GM12878 (cell line): ENCODE results near the gene RGSL1. TPM values are rescaled to one million over a fixed set of nuclear protein-coding genes. Genes with fewer than 3 reads are reported as not detected.
A peak's percentile ranks its signal among the peaks of the same experiment; 100 is the strongest.

Experiments
- ATF2 ChIP-seq: IDR thresholded peaks from 2 replicates; pipeline ENCODE4 v1.6.1; 2012; ENCODE audit warnings: low read length, inconsistent platforms
- BCL3 ChIP-seq: IDR thresholded peaks from 2 replicates; pipeline ENCODE4 v1.6.1; 2011; ENCODE audit warnings: borderline replicate concordance, low read depth, mild to moderate bottlenecking, moderate library complexity, low read length; ENCODE audit not compliant: insufficient read depth, poor library complexity, severe bottlenecking
- BMI1 ChIP-seq: fragments of 450-650 bp; IDR thresholded peaks from 2 replicates; pipeline ENCODE4 v1.6.1; 2016; ENCODE audit warnings: mild to moderate bottlenecking, moderate library complexity, borderline replicate concordance
- CEBPB ChIP-seq, 2 experiments: fragments of 150-350 bp in 1 of 2; IDR thresholded peaks; 2 replicates each; pipeline ENCODE4 v1.6.1; 2012 to 2014; ENCODE audit warnings: low read depth in 2 of 2, low read length in 2 of 2, borderline replicate concordance in 1 of 2, inconsistent platforms in 1 of 2
- CHD4 ChIP-seq: fragments of 200-600 bp; sonication (generic); IDR thresholded peaks from 2 replicates; pipeline ENCODE4 v1.6.1; 2016; ENCODE audit warnings: mild to moderate bottlenecking
- CTCF ChIP-seq, 3 experiments: IDR thresholded peaks in 2 of 3; conservative IDR thresholded peaks in 1 of 3; 2 replicates each; pipeline ENCODE4 v1.5.1; 2011; ENCODE audit warnings: low read depth in 3 of 3, low read length in 3 of 3, mild to moderate bottlenecking in 3 of 3, control low read depth in 2 of 3, moderate library complexity in 2 of 3, inconsistent platforms in 1 of 3, mixed read lengths in 1 of 3; ENCODE audit not compliant: control insufficient read depth in 2 of 3, insufficient read depth in 1 of 3; ENCODE audit errors: extremely low read depth in 1 of 3
- GATAD2B ChIP-seq: fragments of 450-650 bp; conservative IDR thresholded peaks from 2 replicates; pipeline ENCODE4 v1.6.1; 2017; ENCODE audit warnings: low read depth, mild to moderate bottlenecking, moderate library complexity
- IRF4 ChIP-seq: IDR thresholded peaks from 2 replicates; pipeline ENCODE4 v1.6.1; 2011; ENCODE audit warnings: low read depth, low read length
- JUND ChIP-seq: IDR thresholded peaks from 2 replicates; pipeline ENCODE4 v1.6.1; 2012; ENCODE audit warnings: low read depth, mild to moderate bottlenecking, low read length, improper control_type of control experiment, moderate library complexity
- KDM1A ChIP-seq: fragments of 200-600 bp; sonication (generic); IDR thresholded peaks from 2 replicates; pipeline ENCODE4 v1.6.1; 2016; ENCODE audit warnings: borderline replicate concordance
- MLLT1 ChIP-seq: fragments of 450-650 bp; IDR thresholded peaks from 2 replicates; pipeline ENCODE4 v1.6.1; 2016; ENCODE audit warnings: mild to moderate bottlenecking
- NFYB ChIP-seq: IDR thresholded peaks from 2 replicates; pipeline ENCODE4 v1.6.1; 2011; ENCODE audit warnings: low read depth, mild to moderate bottlenecking, low read length, improper control_type of control experiment, moderate library complexity; ENCODE audit not compliant: insufficient read depth
- PKNOX1 ChIP-seq: fragments of 450-650 bp; IDR thresholded peaks from 2 replicates; pipeline ENCODE4 v1.6.1; 2016; ENCODE audit warnings: mild to moderate bottlenecking
- REST ChIP-seq: IDR thresholded peaks from 2 replicates; pipeline ENCODE4 v1.6.1; 2012; ENCODE audit warnings: mild to moderate bottlenecking, low read depth, low read length
- RFX5 ChIP-seq: IDR thresholded peaks from 2 replicates; pipeline ENCODE4 v1.6.1; 2011; ENCODE audit warnings: low read depth, low read length, improper control_type of control experiment
- SUZ12 ChIP-seq: fragments of 200-600 bp; sonication (generic); IDR thresholded peaks from one replicate; pipeline ENCODE4 v1.6.1; 2018; ENCODE audit warnings: antibody characterized with exemption, mild to moderate bottlenecking; ENCODE audit not compliant: unreplicated experiment
- TCF3 ChIP-seq: IDR thresholded peaks from 2 replicates; pipeline ENCODE4 v1.6.1; 2012; ENCODE audit warnings: low read depth, mild to moderate bottlenecking, low read length, borderline replicate concordance; ENCODE audit not compliant: insufficient read depth
- YY1 ChIP-seq: IDR thresholded peaks from 2 replicates; pipeline ENCODE4 v1.6.1; 2011; ENCODE audit warnings: low read depth, mild to moderate bottlenecking, low read length
- ZNF217 ChIP-seq: fragments of 450-650 bp; IDR thresholded peaks from 2 replicates; pipeline ENCODE4 v1.6.1; 2017; ENCODE audit warnings: antibody characterized with exemption, mild to moderate bottlenecking
- polyA plus RNA-seq, 11 experiments: library from polyadenylated mRNA; depleted of rRNA in 4 of 11; unstranded in 6 of 11; stranded (reverse) in 5 of 11; fragments of >200 nt; fragmentation: Nextera tagmentation in 4 of 11; fragmentation: Illumina TruSeq in 1 of 11; extraction: Ambion mirVana in 4 of 11; extraction: Trizol in 1 of 11; gene quantifications; 1 replicate in 1 of 11; 2 replicates in 10 of 11; pipeline versions ENCODE4 v1.2.1 to v1.2.3, GENCODE V29; 2011 to 2016; ENCODE audit warnings: inconsistent platforms in 2 of 11, missing spikeins in 2 of 11, low read depth in 1 of 11
- total RNA-seq, 4 experiments: library from RNA; depleted of rRNA in 3 of 4; stranded (reverse); fragments of >200 nt in 3 of 4; fragmentation: Illumina TruSeq in 1 of 4; extraction: Trizol in 1 of 4; gene quantifications; 2 replicates each; pipeline versions ENCODE4 v1.2.1 to v1.2.3, GENCODE V29; 2013 to 2021

RGSL1 gene
- total and polyA plus RNA-seq, 10 of the 15 experiments (the other 5 are each of a cell fraction or from before 2014, with no cell fraction given) = 0.05 to 0.28 (median 0.27) TPM; not detected in 5

GRCh38 chr1:182601416-182601786 is 151.5 kb downstream of the RGSL1 start (continued):
- no peak for TF ChIP-seq SUZ12
- no peak for TF ChIP-seq CEBPB (IDR thresholded peaks at IDR 0.05; ENCODE audit: borderline replicate concordance in 1 of 2, low read depth in 2 of 2, low read length in 2 of 2)
- TF ChIP-seq TCF3 = no peak
- TF ChIP-seq RFX5 = no peak
- TF ChIP-seq GATAD2B = no peak
- no peak; the same call in 1 of the 2 replicates for TF ChIP-seq IRF4
- no peak for TF ChIP-seq ZNF217
- TF ChIP-seq NFYB = no peak
- no peak for TF ChIP-seq BMI1
- no peak for TF ChIP-seq PKNOX1
- TF ChIP-seq CTCF (IDR thresholded peaks at IDR 0.05 in 2 of 3, conservative IDR thresholded peaks at IDR 0.05 in 1 of 3; ENCODE audit: control insufficient read depth in 2 of 3, extremely low read depth in 1 of 3, insufficient read depth in 1 of 3, low read depth in 3 of 3, low read length in 3 of 3) = peak; percentile 65 to 93 (median 77)
- no peak for TF ChIP-seq KDM1A
- TF ChIP-seq CHD4 = no peak
- TF ChIP-seq REST = no peak
- peak; percentile 72 for TF ChIP-seq YY1
- TF ChIP-seq BCL3 = no peak
- no peak for TF ChIP-seq JUND
- peak; percentile 48; the same call in 1 of the 2 replicates for TF ChIP-seq MLLT1
- TF ChIP-seq ATF2 = no peak
